PC-9 (cell line): ENCODE data around the gene PPP2R2C. TPM values are rescaled to one million over a fixed set of nuclear protein-coding genes. Genes with fewer than 3 reads are reported as not detected.

ENCODE experiments used
- BruUV-seq: library from RNA; stranded (reverse); fragments of 400-500 nt; replicated peaks from 2 replicates; lab custom pipeline; 2021; lab: Mats Ljungman, UMichigan
- CTCF ChIA-PET: fragments of 300-600 bp; sonication (Branson Sonifier 250); formaldehyde crosslinking; loops from one replicate; lab custom pipeline; 2022; ENCODE audit warnings: antibody characterized with exemption; lab: Charles Lee
- POLR2A ChIA-PET: fragments of 300-600 bp; sonication (Branson Sonifier 250); formaldehyde crosslinking; loops from one replicate; lab custom pipeline; 2022; ENCODE audit warnings: antibody characterized with exemption; ENCODE audit not compliant: unreplicated experiment; lab: Charles Lee
- DNase-seq, 2 experiments: peaks; one replicate each; pipeline versions ENCODE4 v3.0.0 to v3.0.0-alpha.2; 2015 to 2022; ENCODE audit warnings: mixed read lengths in 1 of 2
- H2AFZ ChIP-seq: fragments of 200-600 bp; sonication (generic); 2 replicates; pipeline ENCODE4 v1.8.1; 2017; ENCODE audit warnings: antibody characterized with exemption
- H3F3A ChIP-seq: fragments of 200-600 bp; sonication (generic); 2 replicates; pipeline ENCODE4 v1.8.1; 2017; ENCODE audit warnings: antibody characterized with exemption, mild to moderate bottlenecking, low read depth; ENCODE audit not compliant: insufficient read depth
- H3K27ac ChIP-seq: fragments of 200-600 bp; sonication (generic); 2 replicates; pipeline ENCODE4 v1.6.1; 2016; ENCODE audit warnings: mixed run types
- H3K27me3 ChIP-seq: fragments of 200-600 bp; sonication (generic); 2 replicates; pipeline ENCODE4 v1.6.1; 2016; ENCODE audit warnings: low read depth, mixed run types; ENCODE audit not compliant: insufficient read depth
- H3K36me3 ChIP-seq: fragments of 200-600 bp; sonication (generic); 2 replicates; pipeline ENCODE4 v1.6.1; 2016; ENCODE audit warnings: low read depth, mixed run types
- H3K4me1 ChIP-seq: fragments of 200-600 bp; sonication (generic); replicated peaks from 2 replicates; pipeline ENCODE4 v1.6.1; 2016; ENCODE audit warnings: mixed run types; ENCODE audit not compliant: insufficient read depth
- H3K4me2 ChIP-seq: fragments of 200-600 bp; sonication (generic); 2 replicates; pipeline ENCODE4 v1.6.1; 2017; ENCODE audit warnings: mixed run types
- H3K4me3 ChIP-seq: fragments of 200-600 bp; sonication (generic); 2 replicates; pipeline ENCODE4 v1.6.1; 2016; ENCODE audit warnings: mixed run types
- H3K79me2 ChIP-seq: fragments of 200-600 bp; sonication (generic); 2 replicates; pipeline ENCODE4 v1.6.1; 2017; ENCODE audit warnings: low read depth, mixed run types
- H3K9me2 ChIP-seq: fragments of 200-600 bp; sonication (generic); 2 replicates; pipeline ENCODE4 v1.8.1; 2017; ENCODE audit warnings: mild to moderate bottlenecking; ENCODE audit not compliant: insufficient read depth
- H3K9me3 ChIP-seq: fragments of 200-600 bp; sonication (generic); 2 replicates; pipeline ENCODE4 v1.8.1; 2016; ENCODE audit warnings: low read depth; ENCODE audit not compliant: insufficient read depth
- H4K20me1 ChIP-seq: fragments of 200-600 bp; sonication (generic); 2 replicates; pipeline ENCODE4 v1.8.1; 2017; ENCODE audit not compliant: insufficient read depth
- EZH2 ChIP-seq: fragments of 200-600 bp; sonication (generic); IDR thresholded peaks from 2 replicates; pipeline ENCODE4 v1.8.0; 2017; ENCODE audit warnings: antibody characterized with exemption, low read depth
- intact Hi-C: fragments of 100-400 bp; cut with micrococcal nuclease; formaldehyde crosslinking; loops from one replicate; pipeline ENCODE4 v1.10.0; 2022; ENCODE audit not compliant: unreplicated experiment
- total RNA-seq: library from RNA; stranded (reverse); gene quantifications from 2 replicates; pipeline ENCODE4 v1.2.3, GENCODE V29; 2021
- TF ChIP-seq, protein P1 (sequence below): fragments of 200-600 bp; sonication (generic); conservative IDR thresholded peaks from 2 replicates; pipeline ENCODE4 v1.6.1; 2017; ENCODE audit warnings: mixed run types, antibody characterized with exemption, mild to moderate bottlenecking, moderate library complexity

PPP2R2C gene
- total RNA-seq, 1 experiment from 2014 or later = 40.9 TPM

DNA sequence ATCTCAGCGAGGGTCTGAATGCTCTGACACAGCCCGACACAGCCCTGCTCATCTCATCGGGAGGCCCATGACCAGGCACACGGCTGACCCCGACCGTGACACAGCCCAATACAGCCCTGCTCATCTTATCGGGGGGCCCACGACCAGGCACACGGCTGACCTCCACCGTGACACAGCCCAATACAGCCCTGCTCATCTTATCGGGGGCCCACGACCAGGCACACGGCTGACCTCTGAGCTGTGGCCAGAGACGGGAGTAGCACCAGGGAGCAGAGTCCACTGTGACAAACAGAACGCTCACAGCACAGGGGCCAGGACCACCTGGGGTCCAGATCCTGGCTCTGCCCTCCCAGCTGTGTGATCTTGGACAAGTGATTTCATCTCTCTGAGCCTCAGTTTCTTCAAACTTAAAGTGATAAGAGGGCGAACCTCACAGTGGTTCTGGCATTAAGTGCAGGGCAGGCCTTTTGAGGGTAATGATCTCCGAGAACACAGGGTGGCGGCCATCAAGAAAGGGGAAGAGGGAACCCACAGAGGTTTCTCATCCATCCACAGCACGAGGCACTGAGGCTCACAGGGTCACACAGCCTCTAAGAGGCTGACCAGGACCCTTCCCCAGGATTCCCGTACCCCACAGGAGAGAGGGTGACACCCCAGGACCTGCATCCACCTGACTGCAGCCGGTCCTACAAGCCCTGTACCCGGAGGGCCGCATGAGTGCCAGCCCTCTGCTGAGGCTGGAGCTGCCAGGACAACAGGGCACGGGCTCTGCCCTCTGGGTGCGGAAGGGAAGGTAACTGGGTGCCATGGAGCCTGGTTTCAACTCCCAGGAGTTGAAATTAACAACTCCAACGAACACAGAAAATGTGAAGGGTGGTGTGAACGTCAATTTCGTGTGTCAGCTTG is 142.7 kb downstream of the PPP2R2C start:
- ChIA-PET POLR2A (no interaction called here), CTCF (interaction anchor here (0.6 to 3.4 kb wide), 3 partner anchors 23 to 80 kb away, joined by 3 to 24 read pairs (median 3); no protein-coding TSS in a partner anchor)
- Histone ChIP-seq H3K4me2 (no peak overlapping the region), H3K27ac (no peak overlapping the region), H3K9me3 (no peaks in the 10 kb centered on the region), H3K4me3 (no peak overlapping the region), H3K27me3 (no peaks in the 10 kb centered on the region), H3K9me2 (no peaks in the 10 kb centered on the region), H4K20me1 (0 out of 2 replicates have a peak, but pooled peaks cover 3% of the 10 kb centered on the region), H3F3A (no peaks in the 10 kb centered on the region), H2AFZ (no peak overlapping the region), H3K4me1 (0 out of 2 replicates have a peak, but pooled peaks cover 3% of the 10 kb centered on the region), H3K79me2 (no peaks in the 10 kb centered on the region), H3K36me3 (no peaks in the 10 kb centered on the region)
- no peak for TF ChIP-seq EZH2
- TF ChIP-seq, protein P1, sequence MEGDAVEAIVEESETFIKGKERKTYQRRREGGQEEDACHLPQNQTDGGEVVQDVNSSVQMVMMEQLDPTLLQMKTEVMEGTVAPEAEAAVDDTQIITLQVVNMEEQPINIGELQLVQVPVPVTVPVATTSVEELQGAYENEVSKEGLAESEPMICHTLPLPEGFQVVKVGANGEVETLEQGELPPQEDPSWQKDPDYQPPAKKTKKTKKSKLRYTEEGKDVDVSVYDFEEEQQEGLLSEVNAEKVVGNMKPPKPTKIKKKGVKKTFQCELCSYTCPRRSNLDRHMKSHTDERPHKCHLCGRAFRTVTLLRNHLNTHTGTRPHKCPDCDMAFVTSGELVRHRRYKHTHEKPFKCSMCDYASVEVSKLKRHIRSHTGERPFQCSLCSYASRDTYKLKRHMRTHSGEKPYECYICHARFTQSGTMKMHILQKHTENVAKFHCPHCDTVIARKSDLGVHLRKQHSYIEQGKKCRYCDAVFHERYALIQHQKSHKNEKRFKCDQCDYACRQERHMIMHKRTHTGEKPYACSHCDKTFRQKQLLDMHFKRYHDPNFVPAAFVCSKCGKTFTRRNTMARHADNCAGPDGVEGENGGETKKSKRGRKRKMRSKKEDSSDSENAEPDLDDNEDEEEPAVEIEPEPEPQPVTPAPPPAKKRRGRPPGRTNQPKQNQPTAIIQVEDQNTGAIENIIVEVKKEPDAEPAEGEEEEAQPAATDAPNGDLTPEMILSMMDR = no peak
- no peak for DNase-seq
- intact Hi-C loops = no loop called here
- no TSS peak for BruUV-seq

DNA sequence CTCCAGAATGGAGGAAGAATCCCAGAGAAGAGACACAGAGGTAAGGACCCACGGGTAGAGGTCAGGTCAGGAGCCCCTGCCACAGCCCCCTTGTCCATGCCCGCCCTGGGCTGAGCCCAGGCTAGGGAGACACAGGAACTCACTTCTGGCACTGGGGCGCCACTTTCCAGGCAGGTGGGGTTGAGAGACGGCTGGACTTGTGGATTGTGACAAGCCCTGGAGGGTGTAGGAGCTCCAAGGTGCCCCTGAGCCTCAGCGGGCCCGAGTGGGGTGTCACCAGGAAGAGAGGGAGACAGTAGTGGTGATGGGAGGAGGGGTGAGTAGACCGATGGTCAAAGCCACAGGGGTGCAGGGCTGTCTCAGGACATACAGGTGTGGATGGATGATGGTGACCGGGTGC is 143.9 kb downstream of the PPP2R2C start:
- Histone ChIP-seq H3K4me2 (no peak overlapping the region), H3K4me1 (0 out of 2 replicates have a peak, but pooled peaks cover 3% of the 10 kb centered on the region), H3K4me3 (no peak overlapping the region), H3K27ac (no peak overlapping the region), H3K79me2 (no peaks in the 10 kb centered on the region), H4K20me1 (0 out of 2 replicates have a peak, but pooled peaks cover 3% of the 10 kb centered on the region), H3F3A (no peaks in the 10 kb centered on the region), H3K27me3 (no peaks in the 10 kb centered on the region), H3K9me3 (no peaks in the 10 kb centered on the region), H3K9me2 (no peaks in the 10 kb centered on the region), H2AFZ (no peak overlapping the region), H3K36me3 (no peaks in the 10 kb centered on the region)
- intact Hi-C loops = no loop called here
- no peak for TF ChIP-seq EZH2
- TF ChIP-seq, protein P1 = no peak
- BruUV-seq = no TSS peak
- ChIA-PET CTCF (interaction anchor here (1.0 to 1.6 kb wide), 2 partner anchors 65 to 78 kb away, joined by 3 to 18 read pairs; no protein-coding TSS in a partner anchor), POLR2A (no interaction called here)
- DNase-seq = no peak

DNA sequence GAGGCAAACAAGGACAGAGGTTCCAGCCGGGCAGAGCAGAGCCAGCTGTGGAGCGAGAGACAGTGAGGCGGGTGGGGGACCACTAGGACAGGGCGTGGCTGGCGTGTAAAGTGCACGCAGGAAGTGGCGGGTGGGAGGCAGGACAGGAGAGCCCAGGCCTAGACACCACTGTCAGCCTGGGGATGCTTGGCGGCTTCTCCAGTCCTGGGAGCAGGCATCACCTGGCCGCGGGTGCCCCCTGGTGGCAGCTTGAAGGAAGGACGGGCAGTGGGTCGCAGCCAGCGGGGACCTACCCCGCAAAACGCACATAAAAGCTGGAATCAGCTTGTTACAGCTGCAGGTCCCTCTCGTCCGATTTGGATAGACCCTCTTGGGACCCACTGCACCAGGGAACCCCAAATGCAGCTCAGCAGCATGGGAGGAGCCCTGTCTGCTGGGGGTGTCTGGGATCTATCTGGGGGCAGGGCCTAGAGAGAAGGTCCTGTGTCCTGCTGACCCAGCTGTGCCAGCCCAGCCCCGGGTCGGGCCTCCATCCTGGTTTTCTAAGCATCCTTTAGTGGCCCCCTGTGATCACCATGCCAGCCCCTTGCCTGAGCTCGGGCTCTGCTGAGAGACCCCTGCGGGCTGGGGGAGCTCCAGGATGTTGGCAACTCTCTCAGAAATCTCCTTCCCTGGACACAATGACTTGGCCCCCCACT is 145.0 kb downstream of the PPP2R2C start:
- no peaks in the 10 kb centered on the region for H3K9me3 ChIP-seq
- CTCF ChIA-PET = interaction anchor here (0.8 to 1.6 kb wide), 3 partner anchors 64 to 330 kb away, joined by 3 to 25 read pairs (median 18); no protein-coding TSS in a partner anchor
- H3K4me3 ChIP-seq = no peak overlapping the region
- H3K4me1 ChIP-seq = 0 out of 2 replicates have a peak, but pooled peaks cover 3% of the 10 kb centered on the region
- H3K9me2 ChIP-seq = no peaks in the 10 kb centered on the region
- H3F3A ChIP-seq = no peaks in the 10 kb centered on the region
- peak in 1 of 2 experiments; percentile 80 for DNase-seq
- H3K27ac ChIP-seq = no peak overlapping the region
- POLR2A ChIA-PET = no interaction called here
- 0 out of 2 replicates have a peak, but pooled peaks cover 3% of the 10 kb centered on the region for H4K20me1 ChIP-seq
- no peaks in the 10 kb centered on the region for H3K27me3 ChIP-seq
- intact Hi-C loops = loop anchor here (1.0 to 2.0 kb wide), 4 partner anchors 19 to 329 kb away; no protein-coding TSS in a partner anchor
- no peak overlapping the region for H3K4me2 ChIP-seq
- no peaks in the 10 kb centered on the region for H3K36me3 ChIP-seq
- no peak for TF ChIP-seq EZH2
- TF ChIP-seq, protein P1 = peak; percentile 84
- no TSS peak for BruUV-seq
- no peak overlapping the region for H2AFZ ChIP-seq
- H3K79me2 ChIP-seq = no peaks in the 10 kb centered on the region
